Panc1 (cell line): ENCODE results near the gene ZNF654. TPM values are rescaled to one million over a fixed set of nuclear protein-coding genes. Genes with fewer than 3 reads are reported as not detected.

ENCODE experiments used
- ATAC-seq: fragments of 200-7000 bp; cut with Tn5 transposase; 2 replicates; pipeline ENCODE4 v1.9.1; 2020; ENCODE audit warnings: mild to moderate bottlenecking, moderate library complexity
- BruUV-seq: library from RNA; stranded (reverse); fragments of 400-500 nt; replicated peaks from 2 replicates; lab custom pipeline; 2021; lab: Mats Ljungman, UMichigan
- CTCF ChIA-PET: fragments of 300-600 bp; sonication (Branson Sonifier 250); formaldehyde crosslinking; loops from one replicate; lab custom pipeline; 2022; ENCODE audit warnings: antibody characterized with exemption; lab: Charles Lee
- POLR2A ChIA-PET: fragments of 300-600 bp; sonication (Branson Sonifier 250); formaldehyde crosslinking; loops from one replicate; lab custom pipeline; 2022; ENCODE audit warnings: antibody characterized with exemption; lab: Charles Lee
- DNase-seq: peaks from one replicate; pipeline ENCODE4 v3.0.0-alpha.2; 2010; ENCODE audit warnings: low read depth, low spot score
- H3K27ac ChIP-seq: 2 replicates; pipeline ENCODE4 v1.5.1; 2011; ENCODE audit warnings: mild to moderate bottlenecking, low read length, inconsistent platforms
- H3K27me3 ChIP-seq: fragments of 200-500 bp; sonication (Bioruptor generic); 2 replicates; pipeline ENCODE4 v1.6.0; 2014; ENCODE audit warnings: low read length, inconsistent platforms; ENCODE audit not compliant: control insufficient read depth, insufficient read depth
- H3K36me3 ChIP-seq: fragments of 200-500 bp; sonication (Bioruptor generic); 2 replicates; pipeline ENCODE4 v1.5.1; 2014; ENCODE audit warnings: inconsistent platforms, mild to moderate bottlenecking, low read length, moderate library complexity; ENCODE audit not compliant: control insufficient read depth, insufficient read depth
- H3K4me1 ChIP-seq: 2 replicates; pipeline ENCODE4 v1.5.1; 2011; ENCODE audit warnings: inconsistent platforms, mild to moderate bottlenecking, low read length, moderate library complexity; ENCODE audit not compliant: control insufficient read depth, insufficient read depth
- H3K4me3 ChIP-seq, 2 experiments: 2 replicates each; pipeline ENCODE4 v1.5.1; 2011 to 2012; ENCODE audit warnings: low read depth in 2 of 2, low read length in 2 of 2, mild to moderate bottlenecking in 2 of 2, inconsistent platforms in 1 of 2, moderate library complexity in 1 of 2
- H3K9me3 ChIP-seq: fragments of 200-500 bp; sonication (Bioruptor generic); 2 replicates; pipeline ENCODE4 v1.5.1; 2014; ENCODE audit warnings: low read depth, mild to moderate bottlenecking, inconsistent platforms, low read length, moderate library complexity; ENCODE audit not compliant: control insufficient read depth, insufficient read depth
- POLR2AphosphoS5 ChIP-seq: IDR thresholded peaks from 2 replicates; pipeline ENCODE4 v1.6.1; 2012; ENCODE audit warnings: mild to moderate bottlenecking, low read depth, low read length, moderate library complexity
- SIN3A ChIP-seq: IDR thresholded peaks from 2 replicates; pipeline ENCODE4 v1.6.1; 2012; ENCODE audit warnings: low read depth, mild to moderate bottlenecking, low read length, moderate library complexity, borderline replicate concordance; ENCODE audit not compliant: insufficient read depth
- TCF7L2 ChIP-seq: IDR thresholded peaks from 2 replicates; pipeline ENCODE4 v1.6.1; 2011; ENCODE audit warnings: mild to moderate bottlenecking, low read depth, low read length, inconsistent platforms
- in situ Hi-C: cut with HindIII; loops from 2 replicates; pipeline ENCODE4 v1.10.0; 2016; ENCODE audit warnings: low sequenced_read_pairs, low pct_unique_long_range_greater_than_20kb
- intact Hi-C: fragments of 100-400 bp; cut with micrococcal nuclease; formaldehyde crosslinking; loops from one replicate; pipeline ENCODE4 v1.10.0; 2022; ENCODE audit not compliant: unreplicated experiment
- total RNA-seq: library from RNA; stranded (reverse); gene quantifications from one replicate; pipeline ENCODE4 v1.2.1, GENCODE V29; 2021; ENCODE audit not compliant: unreplicated experiment
- TF ChIP-seq, protein P1 (sequence below), 2 experiments: IDR thresholded peaks; 2 replicates each; pipeline ENCODE4 v1.6.1; 2011 to 2012; ENCODE audit warnings: low read depth in 2 of 2, control low read depth in 1 of 2, low read length in 1 of 2, mild to moderate bottlenecking in 1 of 2, moderate library complexity in 1 of 2; ENCODE audit not compliant: insufficient read depth in 1 of 2
- TF ChIP-seq, protein P2 (sequence below): fragments of 450-650 bp; IDR thresholded peaks from 2 replicates; pipeline ENCODE4 v1.5.1; 2017; ENCODE audit warnings: mild to moderate bottlenecking

The ZNF654 gene
- total RNA-seq, 1 experiment from 2014 or later = 10.0 TPM

DNA sequence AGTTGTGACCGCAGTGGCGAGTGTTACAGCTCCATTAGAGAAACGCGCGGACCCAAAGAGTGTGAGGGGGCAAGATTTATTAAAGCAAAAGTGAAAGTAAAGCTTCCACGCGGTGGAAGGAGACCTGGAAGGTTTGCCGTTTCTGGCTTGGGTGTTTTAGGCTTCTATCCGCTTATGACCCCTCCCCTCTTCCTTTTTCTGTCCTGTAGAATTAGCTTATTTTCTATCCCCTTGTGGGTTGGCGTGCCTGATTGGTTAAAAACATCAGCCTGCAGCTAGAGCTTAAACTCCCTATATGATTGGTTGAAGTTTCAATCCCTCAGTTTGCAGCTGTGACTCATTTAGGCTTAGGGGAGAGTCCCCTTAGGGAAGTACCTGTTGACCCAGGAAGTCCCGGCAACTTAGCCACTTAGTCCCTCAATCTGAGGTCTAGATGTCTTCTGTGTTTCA lies 130.3 kb downstream of the ZNF654 start:
- peak overlapping the region; percentile 20 to 27; a peak in 2 of 4 replicates for H3K4me3 ChIP-seq

DNA sequence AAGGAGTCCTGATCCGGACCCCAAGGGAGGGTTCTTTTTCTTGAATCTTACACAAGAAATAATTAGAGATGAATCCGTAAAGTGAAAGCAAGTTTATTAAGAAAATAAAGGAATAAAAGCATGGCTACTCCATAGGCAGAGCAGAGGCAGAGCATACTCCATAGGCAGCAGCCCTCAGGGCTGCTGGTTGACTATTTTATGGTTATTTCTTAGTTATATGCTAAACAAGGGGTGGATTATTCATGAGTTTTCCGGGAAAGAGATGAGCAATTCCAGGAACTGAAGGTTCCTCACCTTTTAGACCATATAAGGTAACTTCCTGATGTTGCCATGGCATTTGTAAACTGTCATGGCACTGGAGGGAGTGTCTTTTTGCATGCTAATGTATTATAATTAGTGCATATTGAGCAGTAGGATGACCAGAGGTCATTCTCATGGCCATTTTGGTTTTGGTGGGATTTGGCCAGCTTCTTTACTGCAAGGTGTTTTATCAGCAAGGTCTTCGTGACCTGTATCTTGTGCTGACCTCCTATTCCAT lies 132.9 kb downstream of the ZNF654 start:
- H3K27ac ChIP-seq = no peak overlapping the region
- no peak overlapping the region for H3K4me3 ChIP-seq
- H3K4me1 ChIP-seq = no peaks in the 10 kb centered on the region
- no peaks in the 10 kb centered on the region for H3K27me3 ChIP-seq
- DNase-seq (no peak), ATAC-seq (no peak)
- H3K9me3 ChIP-seq = no peaks in the 10 kb centered on the region
- CTCF ChIA-PET = no interaction called here
- intact Hi-C loops (no loop called here), in situ Hi-C loops (no loop called here)
- no peaks in the 10 kb centered on the region for H3K36me3 ChIP-seq
- no peak for TF ChIP-seq SIN3A
- TF ChIP-seq TCF7L2 = no peak
- TF ChIP-seq, protein P1, sequence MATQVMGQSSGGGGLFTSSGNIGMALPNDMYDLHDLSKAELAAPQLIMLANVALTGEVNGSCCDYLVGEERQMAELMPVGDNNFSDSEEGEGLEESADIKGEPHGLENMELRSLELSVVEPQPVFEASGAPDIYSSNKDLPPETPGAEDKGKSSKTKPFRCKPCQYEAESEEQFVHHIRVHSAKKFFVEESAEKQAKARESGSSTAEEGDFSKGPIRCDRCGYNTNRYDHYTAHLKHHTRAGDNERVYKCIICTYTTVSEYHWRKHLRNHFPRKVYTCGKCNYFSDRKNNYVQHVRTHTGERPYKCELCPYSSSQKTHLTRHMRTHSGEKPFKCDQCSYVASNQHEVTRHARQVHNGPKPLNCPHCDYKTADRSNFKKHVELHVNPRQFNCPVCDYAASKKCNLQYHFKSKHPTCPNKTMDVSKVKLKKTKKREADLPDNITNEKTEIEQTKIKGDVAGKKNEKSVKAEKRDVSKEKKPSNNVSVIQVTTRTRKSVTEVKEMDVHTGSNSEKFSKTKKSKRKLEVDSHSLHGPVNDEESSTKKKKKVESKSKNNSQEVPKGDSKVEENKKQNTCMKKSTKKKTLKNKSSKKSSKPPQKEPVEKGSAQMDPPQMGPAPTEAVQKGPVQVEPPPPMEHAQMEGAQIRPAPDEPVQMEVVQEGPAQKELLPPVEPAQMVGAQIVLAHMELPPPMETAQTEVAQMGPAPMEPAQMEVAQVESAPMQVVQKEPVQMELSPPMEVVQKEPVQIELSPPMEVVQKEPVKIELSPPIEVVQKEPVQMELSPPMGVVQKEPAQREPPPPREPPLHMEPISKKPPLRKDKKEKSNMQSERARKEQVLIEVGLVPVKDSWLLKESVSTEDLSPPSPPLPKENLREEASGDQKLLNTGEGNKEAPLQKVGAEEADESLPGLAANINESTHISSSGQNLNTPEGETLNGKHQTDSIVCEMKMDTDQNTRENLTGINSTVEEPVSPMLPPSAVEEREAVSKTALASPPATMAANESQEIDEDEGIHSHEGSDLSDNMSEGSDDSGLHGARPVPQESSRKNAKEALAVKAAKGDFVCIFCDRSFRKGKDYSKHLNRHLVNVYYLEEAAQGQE (IDR thresholded peaks at IDR 0.05; ENCODE audit: insufficient read depth in 1 of 2, low read depth in 2 of 2, low read length in 1 of 2) = no peak
- TF ChIP-seq POLR2AphosphoS5 = no peak
- TF ChIP-seq, protein P2, sequence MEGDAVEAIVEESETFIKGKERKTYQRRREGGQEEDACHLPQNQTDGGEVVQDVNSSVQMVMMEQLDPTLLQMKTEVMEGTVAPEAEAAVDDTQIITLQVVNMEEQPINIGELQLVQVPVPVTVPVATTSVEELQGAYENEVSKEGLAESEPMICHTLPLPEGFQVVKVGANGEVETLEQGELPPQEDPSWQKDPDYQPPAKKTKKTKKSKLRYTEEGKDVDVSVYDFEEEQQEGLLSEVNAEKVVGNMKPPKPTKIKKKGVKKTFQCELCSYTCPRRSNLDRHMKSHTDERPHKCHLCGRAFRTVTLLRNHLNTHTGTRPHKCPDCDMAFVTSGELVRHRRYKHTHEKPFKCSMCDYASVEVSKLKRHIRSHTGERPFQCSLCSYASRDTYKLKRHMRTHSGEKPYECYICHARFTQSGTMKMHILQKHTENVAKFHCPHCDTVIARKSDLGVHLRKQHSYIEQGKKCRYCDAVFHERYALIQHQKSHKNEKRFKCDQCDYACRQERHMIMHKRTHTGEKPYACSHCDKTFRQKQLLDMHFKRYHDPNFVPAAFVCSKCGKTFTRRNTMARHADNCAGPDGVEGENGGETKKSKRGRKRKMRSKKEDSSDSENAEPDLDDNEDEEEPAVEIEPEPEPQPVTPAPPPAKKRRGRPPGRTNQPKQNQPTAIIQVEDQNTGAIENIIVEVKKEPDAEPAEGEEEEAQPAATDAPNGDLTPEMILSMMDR = no peak
- BruUV-seq = no TSS peak
- POLR2A ChIA-PET = no interaction called here

More for the DNA sequence above, 130.3 kb downstream of the ZNF654 start:
- Histone ChIP-seq H3K27me3 (no peaks in the 10 kb centered on the region), H3K36me3 (no peaks in the 10 kb centered on the region), H3K4me1 (no peaks in the 10 kb centered on the region), H3K9me3 (no peaks in the 10 kb centered on the region), H3K27ac (no peak overlapping the region)
- ChIA-PET CTCF (no interaction called here), POLR2A (no interaction called here)
- intact Hi-C loops (no loop called here), in situ Hi-C loops (no loop called here)
- BruUV-seq = no TSS peak
- DNase-seq (no peak), ATAC-seq (no peak)
- TF ChIP-seq SIN3A = no peak
- TF ChIP-seq, protein P1 (IDR thresholded peaks at IDR 0.05; ENCODE audit: insufficient read depth in 1 of 2, low read depth in 2 of 2, low read length in 1 of 2) = no peak
- no peak for TF ChIP-seq TCF7L2
- no peak for TF ChIP-seq POLR2AphosphoS5
- TF ChIP-seq, protein P2 = no peak
